Adipose tissue (tissue), 3 donors: Measurements from ENCODE around the gene LIMCH1. TPM values are rescaled to one million over a fixed set of nuclear protein-coding genes. Genes with fewer than 3 reads are reported as not detected.

Source experiments
- H3K27ac ChIP-seq: one replicate; pipeline ENCODE4 v1.5.1; 2013; ENCODE audit warnings: low read depth, low read length
- WGBS, 3 donors: extraction: QIAGEN DNeasy Blood & Tissue Kit; methylation state at CpG; one replicate each; pipeline ENCODE4 v1.1.7; 2013; 5-methylcytosine and 5-hydroxymethylcytosine counted together
- polyA plus RNA-seq, 3 donors: library from polyadenylated mRNA; stranded (reverse); fragments of 200-250 nt; gene quantifications; one replicate each; pipeline ENCODE4 v1.2.3, GENCODE V29; 2013
- donor health status: healthy with polysubstance abuse.
- donor health status: Bipolar disorder and iron deficiency.
- donor health status: healthy.

The LIMCH1 gene
- polyA plus RNA-seq, 3 donors, result 4.2 to 62.0 (median 13.4) TPM

DNA sequence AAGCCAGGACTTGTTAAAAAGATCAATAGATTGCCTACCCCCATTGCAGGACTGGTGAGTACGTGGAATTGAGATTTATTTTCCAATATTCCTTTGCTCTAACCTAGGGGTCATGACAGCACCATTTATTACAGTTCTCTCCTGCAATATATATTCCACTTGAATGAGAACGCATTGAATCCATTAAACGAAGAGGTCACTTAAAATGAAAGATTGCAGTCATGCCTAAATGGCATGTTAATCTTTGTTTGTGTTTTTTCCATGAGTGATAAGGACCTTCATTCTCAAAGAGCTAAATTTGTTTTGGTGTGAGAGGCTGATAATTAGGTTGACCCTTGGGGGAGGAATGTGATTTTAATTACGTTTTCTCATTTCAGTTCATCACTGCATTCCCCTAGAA is 13.5 kb upstream of the LIMCH1 start:
- WGBS, 3 donors, result 44 to 72% (median 53%) methylated on average over 4 of the region's 4 CpGs
- H3K27ac ChIP-seq, result no peak overlapping the region

GRCh38 chr4:41525129-41525528 is 12.8 kb upstream of the LIMCH1 start:
- H3K27ac ChIP-seq, result no peak overlapping the region
- WGBS, 3 donors, result 67 to 73% (median 69%) methylated on average over 11 of the region's 11 CpGs

DNA sequence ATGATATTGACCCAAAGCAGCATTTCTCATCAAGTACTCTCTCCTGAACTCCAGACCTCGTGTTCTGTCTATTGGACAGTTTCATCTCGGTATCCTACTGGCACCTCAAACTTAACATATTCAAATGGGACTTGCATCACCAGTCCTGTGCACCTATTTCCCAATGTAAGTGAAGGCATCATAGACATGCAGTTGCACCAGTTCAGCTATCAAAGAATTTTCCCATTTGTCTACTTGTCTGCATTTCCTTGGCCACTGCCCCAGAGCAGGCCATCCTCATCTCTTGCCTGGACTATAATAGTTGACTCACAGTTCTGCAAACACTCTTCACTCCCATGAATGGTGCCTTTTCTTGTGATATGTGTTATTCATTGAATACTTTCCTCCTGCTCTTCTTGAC is 11.3 kb upstream of the LIMCH1 start:
- WGBS, 3 donors, result 87 to 90% (median 89%) methylated on average over 2 of the region's 2 CpGs
- H3K27ac ChIP-seq, result no peak overlapping the region

DNA sequence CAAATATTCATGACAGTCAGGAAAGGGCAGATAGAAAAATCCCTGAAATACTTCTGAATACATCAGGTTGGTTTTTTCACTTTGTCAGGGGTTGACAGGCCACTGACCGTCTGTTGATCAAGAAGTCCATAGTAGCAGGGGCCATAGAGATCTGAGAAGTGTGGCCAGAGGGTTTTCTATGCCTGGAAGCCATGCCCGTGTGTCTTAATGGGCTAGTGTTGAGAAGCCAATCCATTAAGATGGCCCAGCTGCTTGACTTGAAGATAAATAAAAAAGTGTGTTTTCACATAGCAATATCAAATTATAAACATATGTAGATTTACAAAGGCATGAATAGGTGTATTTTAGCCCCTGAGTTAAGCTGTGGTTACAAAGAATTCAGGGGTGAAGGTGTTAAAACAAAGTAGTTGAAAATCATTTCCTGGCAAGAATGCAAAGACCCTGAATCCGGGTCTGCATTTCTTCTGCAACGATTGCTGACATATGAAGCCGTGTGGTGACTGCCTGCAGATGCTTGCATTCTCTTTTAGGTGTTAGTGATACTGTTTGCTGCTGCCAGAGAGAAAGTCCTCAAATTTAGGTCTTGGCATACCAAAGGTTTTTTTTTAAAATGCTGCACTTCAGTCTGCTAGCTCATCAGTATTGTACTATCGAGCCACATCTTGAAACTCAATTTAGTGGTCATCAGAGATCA is 9.3 kb upstream of the LIMCH1 start:
- H3K27ac ChIP-seq, result no peak overlapping the region
- 56 to 61% (median 60%) methylated on average over 6 of the region's 6 CpGs for WGBS, 3 donors

DNA sequence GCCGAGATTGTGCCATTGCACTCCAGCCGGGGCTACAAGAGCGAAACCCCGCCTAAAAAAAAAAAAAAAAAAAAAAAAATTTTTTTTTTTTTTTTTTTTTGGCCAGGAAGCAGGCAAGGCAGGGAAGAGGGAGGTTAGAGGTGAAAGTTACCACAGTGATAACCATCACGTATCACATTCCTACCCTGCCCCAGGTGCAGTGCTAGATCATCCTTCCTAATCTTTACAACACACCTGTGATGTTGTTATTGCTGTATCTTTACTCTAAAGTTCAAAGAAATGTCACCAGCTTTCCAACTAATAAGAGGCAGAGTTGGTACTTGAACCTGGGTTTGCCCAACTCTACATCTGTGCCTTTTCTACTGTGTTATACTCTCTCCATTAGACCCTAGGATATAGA is 7.2 kb upstream of the LIMCH1 start:
- no peak overlapping the region for H3K27ac ChIP-seq
- WGBS, 3 donors, result 77 to 90% (median 79%) methylated on average over 5 of the region's 5 CpGs

DNA sequence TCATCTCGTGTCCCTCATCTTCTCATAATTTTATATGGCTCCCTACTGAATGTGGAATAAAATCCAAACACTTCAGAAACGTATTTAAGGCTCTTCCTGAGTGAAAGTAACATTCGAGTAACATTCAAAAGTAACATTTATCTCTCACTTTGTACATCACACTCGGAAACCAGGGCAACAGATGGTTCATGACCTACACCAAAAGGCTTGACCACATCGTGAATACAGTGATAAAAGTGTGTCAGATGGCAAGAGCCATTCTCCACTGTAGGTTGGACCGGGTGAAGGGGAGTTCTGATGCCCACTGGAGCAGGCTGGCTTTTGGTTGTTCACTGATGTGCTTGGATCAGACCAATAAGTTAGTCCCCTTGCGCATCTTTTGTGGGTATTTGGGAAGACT is 5.6 kb upstream of the LIMCH1 start:
- H3K27ac ChIP-seq, result no peak overlapping the region
- 90 to 91% (median 90%) methylated on average over 7 of the region's 7 CpGs for WGBS, 3 donors

GRCh38 chr4:41532882-41533281 is 5.1 kb upstream of the LIMCH1 start:
- no peak overlapping the region for H3K27ac ChIP-seq
- WGBS, 3 donors, result 51 to 57% (median 56%) methylated on average over 2 of the region's 2 CpGs

DNA sequence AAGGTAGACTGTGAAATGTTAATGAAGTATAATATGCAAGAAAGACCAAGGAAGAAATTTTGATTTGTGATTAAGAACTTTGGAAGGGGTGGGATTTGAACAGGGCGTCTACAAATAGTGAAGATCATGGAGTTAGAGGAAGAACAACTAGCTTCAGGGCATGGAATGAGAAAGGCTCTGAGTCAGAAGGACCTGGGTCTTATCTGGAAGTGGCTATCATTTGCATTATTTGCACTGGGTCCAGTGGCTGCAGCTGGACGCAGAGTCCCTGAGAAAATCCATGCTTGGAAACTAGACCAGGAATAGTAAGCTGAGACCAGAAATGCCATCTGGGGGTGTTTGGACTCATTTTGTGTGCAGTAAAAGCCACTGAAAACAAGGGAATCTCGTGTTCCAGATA is 4.3 kb upstream of the LIMCH1 start:
- 61 to 93% (median 89%) methylated on average over 3 of the region's 3 CpGs for WGBS, 3 donors
- no peak overlapping the region for H3K27ac ChIP-seq

DNA sequence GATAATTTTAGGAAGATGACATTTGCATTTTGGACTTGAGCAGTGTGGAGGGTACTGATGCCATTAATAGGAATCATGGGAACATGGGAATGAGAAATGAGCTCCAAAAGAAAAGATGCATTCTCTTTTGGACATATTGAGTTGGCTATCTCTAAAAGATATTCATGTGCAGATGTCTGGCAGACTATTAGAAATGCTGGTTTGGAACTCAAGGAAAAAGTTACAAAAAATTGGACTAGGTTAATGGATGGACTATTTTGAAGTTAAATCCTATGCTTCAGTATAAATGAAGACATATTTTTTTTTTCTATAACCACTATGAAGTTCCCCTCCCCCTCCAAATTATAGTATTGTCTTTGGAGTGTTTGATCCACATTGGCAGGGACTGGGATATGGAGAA is 3.6 kb upstream of the LIMCH1 start:
- H3K27ac ChIP-seq, result no peak overlapping the region

- 20 to 28% (median 21%) methylated on average over 6 of the region's 6 CpGs for WGBS, 3 donors
- H3K27ac ChIP-seq, result no peak overlapping the region
These were observed 2.0 kb upstream of the LIMCH1 start for GRCh38 chr4:41535911-41536371.

DNA sequence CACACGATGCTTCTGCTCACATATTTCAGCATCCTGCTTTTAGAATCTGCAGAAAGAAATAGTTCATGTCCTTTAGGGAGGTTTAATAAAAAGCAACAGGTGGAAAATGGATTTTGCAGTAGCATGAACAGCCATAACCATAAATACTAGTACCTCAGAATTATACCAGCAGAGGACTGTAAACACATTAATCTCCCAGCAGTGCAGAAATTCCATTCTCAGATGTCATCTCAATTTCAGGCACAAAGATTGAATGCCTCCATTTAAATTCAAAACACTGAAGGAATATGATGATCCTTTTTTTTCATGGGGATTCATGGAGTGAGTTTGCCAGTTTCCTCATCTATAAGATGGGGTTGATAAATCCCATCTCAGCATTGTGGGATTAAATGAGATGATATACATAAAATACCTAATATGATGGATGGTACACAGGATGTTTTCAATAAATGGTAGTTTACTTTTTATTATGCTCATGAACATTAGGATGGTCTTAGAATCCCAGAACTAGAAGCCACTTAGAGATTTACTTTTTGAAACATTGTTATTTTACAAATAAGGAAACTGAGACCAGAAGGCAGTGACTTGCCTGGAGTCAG is 566 bp upstream of the LIMCH1 start:
- 76 to 91% (median 91%) methylated on average over 1 of the region's 1 CpG for WGBS, 3 donors
- no peak overlapping the region for H3K27ac ChIP-seq

- 54 to 73% (median 55%) methylated on average over 12 of the region's 12 CpGs for WGBS, 3 donors
- no peak overlapping the region for H3K27ac ChIP-seq
These were observed 1.0 kb downstream of the LIMCH1 start for GRCh38 chr4:41538887-41539498.

DNA sequence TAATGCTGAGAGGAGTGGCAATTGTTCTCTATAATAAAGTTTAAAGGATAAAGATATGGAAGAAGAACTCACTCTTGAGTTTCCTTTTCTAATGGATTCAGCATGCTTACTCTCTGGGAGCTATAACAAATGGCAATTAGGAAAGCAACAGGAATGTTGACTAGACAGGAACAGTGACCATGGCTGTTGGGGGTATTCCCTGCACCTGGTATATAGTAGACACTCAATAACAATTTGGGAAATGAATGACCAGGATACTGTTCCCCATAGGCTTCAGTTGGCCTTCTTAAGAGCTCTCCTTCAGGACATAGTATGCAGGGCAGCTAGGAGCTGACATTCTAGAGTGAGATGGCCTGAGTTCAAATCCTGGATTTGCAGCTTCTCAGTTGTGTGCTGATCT is 1.8 kb downstream of the LIMCH1 start:
- H3K27ac ChIP-seq, result no peak overlapping the region

DNA sequence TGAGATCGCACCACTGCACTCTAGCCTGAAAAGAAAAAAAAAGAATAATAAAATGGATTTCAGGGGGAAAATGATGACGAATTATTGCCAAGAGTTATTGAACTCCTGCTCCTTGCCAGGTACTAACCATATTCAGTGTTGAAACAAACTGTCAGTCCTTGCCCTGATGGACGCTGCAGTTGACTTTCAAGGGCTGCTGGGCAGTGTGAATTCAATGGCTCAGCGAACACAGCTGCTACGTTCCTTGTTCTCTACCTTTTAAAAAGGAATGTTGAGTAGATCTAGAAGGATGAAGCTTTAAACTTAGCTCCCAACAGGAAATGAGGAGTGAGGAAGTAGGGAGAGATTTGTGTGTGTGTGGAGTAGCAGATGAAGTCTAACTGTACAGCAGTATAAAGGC is 2.7 kb downstream of the LIMCH1 start:
- H3K27ac ChIP-seq, result no peak overlapping the region
- WGBS, 3 donors, result 78 to 89% (median 88%) methylated on average over 5 of the region's 5 CpGs

DNA sequence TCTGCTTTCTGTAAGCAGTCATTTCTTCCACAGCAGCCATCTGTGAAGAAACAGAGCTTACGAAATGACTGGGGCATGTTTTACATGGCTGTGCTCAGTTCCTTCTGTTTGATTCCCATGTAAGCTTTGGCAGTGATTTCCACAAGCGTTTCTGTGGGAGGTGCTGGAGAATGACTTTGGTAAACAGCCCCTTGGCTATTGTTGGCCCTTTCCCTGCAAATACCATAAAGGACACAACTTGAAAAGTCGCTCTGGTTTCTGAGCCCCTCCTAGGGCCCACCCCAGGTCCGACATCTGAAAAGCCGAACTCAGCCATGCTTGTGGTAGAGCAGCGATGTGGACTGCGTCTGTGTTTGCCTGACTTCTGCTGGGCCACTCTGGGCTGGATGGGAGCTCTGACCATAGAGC is 3.7 kb downstream of the LIMCH1 start:
- no peak overlapping the region for H3K27ac ChIP-seq
- 61 to 79% (median 78%) methylated on average over 7 of the region's 7 CpGs for WGBS, 3 donors

DNA sequence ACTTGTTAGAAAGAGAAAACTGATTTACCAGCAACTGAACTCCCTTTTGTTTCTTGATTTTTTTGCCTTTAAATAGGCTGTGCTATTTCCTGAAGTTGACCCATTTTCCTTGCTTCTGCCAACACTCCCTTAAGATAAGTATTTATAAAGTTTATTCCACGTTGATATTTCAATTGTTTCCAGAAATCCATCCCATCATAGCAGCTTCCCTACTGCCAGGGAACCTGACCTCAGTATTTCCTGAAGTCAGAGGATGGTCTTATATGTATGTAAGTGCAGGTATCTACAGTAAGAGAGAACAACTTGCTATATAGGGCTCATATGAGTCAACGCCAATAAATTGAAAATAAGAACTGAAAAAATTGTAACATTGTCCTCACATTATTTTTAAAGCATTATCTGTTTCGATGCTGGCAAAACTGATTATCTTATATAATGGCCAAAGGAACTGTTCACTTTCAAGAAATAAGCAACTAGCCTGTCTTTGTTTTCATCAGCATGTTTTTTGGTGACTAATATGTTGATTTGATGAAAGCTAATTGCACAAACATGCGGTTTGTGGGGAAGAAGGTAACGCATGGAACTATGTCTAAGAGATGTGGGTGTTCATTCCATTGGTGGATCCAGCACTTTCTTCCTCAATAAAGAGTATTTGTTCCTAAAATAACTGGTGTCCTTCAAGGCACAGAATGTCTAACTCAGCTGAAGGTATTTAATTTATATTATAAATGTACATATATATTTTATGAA is 4.7 kb downstream of the LIMCH1 start:
- 70 to 75% (median 71%) methylated on average over 5 of the region's 5 CpGs for WGBS, 3 donors
- H3K27ac ChIP-seq, result no peak overlapping the region

- WGBS, 3 donors, result 41 to 57% (median 53%) methylated on average over 6 of the region's 6 CpGs
- no peak overlapping the region for H3K27ac ChIP-seq
These were observed 7.3 kb downstream of the LIMCH1 start for GRCh38 chr4:41545238-41545637.

- no peak overlapping the region for H3K27ac ChIP-seq
- WGBS, 3 donors, result 88 to 97% (median 89%) methylated on average over 2 of the region's 2 CpGs
These were observed 8.7 kb downstream of the LIMCH1 start for GRCh38 chr4:41546638-41547037.

- WGBS, 3 donors, result 61 to 93% (median 67%) methylated on average over 3 of the region's 3 CpGs
- H3K27ac ChIP-seq, result no peak overlapping the region
These were observed 10.4 kb downstream of the LIMCH1 start for GRCh38 chr4:41548305-41548880.
